Transverse colon (tissue), 4 donors: ENCODE results near the gene KLHL17.

Experiments used
- EP300 ChIP-seq: sonication (generic); formaldehyde crosslinking; IDR thresholded peaks from one replicate; pipeline ENCODE4 v1.6.1; 2017; ENCODE audit warnings: antibody characterized with exemption, low read depth
- POLR2A ChIP-seq: fragments of 450-650 bp; IDR thresholded peaks from one replicate; pipeline ENCODE4 v1.6.1; 2016; ENCODE audit warnings: antibody characterized with exemption, mild to moderate bottlenecking, moderate library complexity
- POLR2AphosphoS5 ChIP-seq, 3 donors: sonication (generic); formaldehyde crosslinking; IDR thresholded peaks; one replicate each; pipeline ENCODE4 v1.6.1; 2016; ENCODE audit warnings: antibody characterized with exemption in 3 of 3
- TF ChIP-seq, protein P1 (sequence below), 5 experiments: fragments of 200-600 bp in 3 of 5; fragments of 450-650 bp in 2 of 5; sonication (generic) in 3 of 5; IDR thresholded peaks; 1 replicate in 2 of 5; 2 replicates in 3 of 5; pipeline ENCODE4 v1.5.1; 2016 to 2017; ENCODE audit warnings: antibody characterized with exemption in 5 of 5, inconsistent platforms in 3 of 5, mild to moderate bottlenecking in 2 of 5, moderate library complexity in 1 of 5

DNA sequence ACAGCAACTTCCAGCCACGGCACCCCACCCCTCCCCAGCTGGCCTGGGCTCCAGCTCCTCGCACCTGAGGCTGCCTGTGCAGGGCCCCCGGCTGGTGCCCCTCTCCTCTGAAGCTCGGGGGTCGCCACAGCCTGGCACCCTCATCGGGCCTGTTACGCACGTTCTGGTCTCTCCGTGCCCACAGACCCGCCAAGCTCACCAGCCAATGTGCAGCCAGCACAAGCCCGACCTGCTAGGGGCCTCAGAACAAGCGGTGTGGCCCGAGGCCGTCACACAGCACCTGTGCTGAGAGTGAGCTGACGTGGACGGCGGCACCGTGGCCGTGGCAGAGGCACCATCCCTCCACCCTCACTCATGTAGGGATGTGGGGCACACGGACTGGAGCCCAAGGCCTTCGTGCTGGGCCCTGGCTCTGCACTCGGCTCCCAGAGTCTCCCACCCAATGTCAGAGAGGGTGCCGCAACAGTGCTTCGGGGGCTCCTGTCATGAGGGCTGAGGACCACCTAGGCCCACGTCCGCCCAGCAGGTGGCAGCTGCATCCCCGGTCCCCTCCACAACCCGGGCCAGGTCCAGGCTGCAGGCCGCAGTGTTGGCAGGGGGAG, 41.0 kb upstream of the KLHL17 start:
- TF ChIP-seq, protein P1, sequence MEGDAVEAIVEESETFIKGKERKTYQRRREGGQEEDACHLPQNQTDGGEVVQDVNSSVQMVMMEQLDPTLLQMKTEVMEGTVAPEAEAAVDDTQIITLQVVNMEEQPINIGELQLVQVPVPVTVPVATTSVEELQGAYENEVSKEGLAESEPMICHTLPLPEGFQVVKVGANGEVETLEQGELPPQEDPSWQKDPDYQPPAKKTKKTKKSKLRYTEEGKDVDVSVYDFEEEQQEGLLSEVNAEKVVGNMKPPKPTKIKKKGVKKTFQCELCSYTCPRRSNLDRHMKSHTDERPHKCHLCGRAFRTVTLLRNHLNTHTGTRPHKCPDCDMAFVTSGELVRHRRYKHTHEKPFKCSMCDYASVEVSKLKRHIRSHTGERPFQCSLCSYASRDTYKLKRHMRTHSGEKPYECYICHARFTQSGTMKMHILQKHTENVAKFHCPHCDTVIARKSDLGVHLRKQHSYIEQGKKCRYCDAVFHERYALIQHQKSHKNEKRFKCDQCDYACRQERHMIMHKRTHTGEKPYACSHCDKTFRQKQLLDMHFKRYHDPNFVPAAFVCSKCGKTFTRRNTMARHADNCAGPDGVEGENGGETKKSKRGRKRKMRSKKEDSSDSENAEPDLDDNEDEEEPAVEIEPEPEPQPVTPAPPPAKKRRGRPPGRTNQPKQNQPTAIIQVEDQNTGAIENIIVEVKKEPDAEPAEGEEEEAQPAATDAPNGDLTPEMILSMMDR (IDR thresholded peaks at IDR 0.05), result no peak
- TF ChIP-seq POLR2A (no peak), EP300 (no peak), POLR2AphosphoS5 (IDR thresholded peaks at IDR 0.05) (no peak)
